ENCODE data around the gene MORF4L1.
"Not testable (repeated sequence)": the region's sequence is repeated elsewhere in the genome, so short reads cannot be mapped to it uniquely, and the experiment has no call there.

The MORF4L1 gene

DNA sequence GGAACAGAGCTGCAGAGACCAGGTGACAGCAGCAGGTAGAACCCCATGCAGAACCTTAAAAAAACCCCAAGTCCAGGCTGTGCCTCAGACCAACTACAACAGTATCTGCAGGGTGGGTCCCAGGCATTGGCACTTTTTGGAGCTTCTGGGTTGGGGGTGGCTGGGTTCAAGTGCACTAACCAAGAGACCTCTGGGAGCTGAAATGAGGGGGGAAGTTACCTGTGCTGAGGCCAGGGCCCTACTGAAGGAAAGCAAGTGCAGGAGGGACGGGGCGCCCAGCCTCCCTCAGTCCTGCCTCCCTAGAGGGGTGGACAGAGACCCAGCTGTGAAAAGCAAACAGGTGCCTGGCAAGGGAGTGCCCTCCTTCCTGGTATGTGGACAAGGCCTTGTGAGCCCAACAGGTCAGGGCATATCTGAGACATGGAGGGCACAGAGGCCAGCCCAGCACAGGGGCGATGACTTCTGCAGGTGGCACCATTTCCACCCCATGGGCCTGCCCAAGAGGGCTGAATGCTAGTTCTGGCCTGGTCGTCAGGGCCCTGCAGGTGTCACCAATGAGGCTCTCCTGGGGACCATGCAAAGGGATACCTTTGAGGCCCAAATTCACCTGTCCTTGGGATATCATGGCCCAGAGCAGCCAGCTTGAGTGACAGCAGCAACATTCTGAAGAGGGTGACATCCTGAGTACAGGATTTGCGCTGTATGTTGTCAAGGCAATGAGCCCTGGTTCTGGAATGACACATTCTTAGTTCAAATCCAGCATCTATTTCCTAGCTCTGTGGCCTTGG lies 53.5 kb downstream of the MORF4L1 start:
- Histone ChIP-seq H3K36me3 (ENCODE audit: control insufficient read depth, insufficient read depth, low read length) (peaks cover 28% of the 10 kb centered on the region), H3K27ac (ENCODE audit: low read depth, low read length, severe bottlenecking) (no peak overlapping the region)
- 74 to 84% methylated on average over 2 to 5 of the region's 5 CpGs for WGBS, 2 experiments (ENCODE audit: insufficient coverage in 2 of 2)

DNA sequence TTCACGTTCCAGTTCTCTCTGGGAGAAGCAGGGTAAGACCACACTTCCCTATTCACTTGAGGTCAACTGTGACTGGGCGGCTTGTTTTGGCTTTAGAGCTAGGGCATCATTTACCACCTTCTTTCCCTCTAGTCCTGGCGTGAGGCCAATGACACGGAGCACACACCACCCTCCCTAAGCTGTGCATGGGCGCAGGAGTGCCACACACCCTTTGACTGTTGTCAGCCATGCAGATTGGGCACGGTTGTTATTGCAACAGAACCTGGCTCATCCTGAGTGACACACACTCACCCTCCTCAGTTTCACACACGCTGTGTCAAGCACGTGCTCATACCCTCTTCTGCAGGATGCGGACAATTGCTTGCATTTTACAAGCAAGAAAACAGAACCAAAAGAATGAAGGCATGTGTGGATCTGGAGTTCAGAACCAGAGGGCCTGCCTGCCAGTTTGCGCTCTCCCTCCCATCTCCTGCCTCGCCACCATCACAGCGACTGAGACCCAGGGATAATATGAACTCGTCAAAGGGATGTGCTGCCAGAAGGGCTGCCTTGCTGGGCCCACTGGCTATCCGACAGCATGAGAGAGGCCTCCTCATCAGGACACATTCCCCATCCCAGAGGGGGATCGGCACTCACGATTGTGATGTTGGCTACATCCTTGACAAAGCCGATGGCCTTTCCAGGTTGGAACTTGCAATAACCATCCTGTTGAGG lies 54.5 kb downstream of the MORF4L1 start:
- Histone ChIP-seq H3K27ac (ENCODE audit: low read depth, low read length, severe bottlenecking) (no peak overlapping the region), H3K4me1 (ENCODE audit: control insufficient read depth, insufficient read depth, low read length, poor library complexity, severe bottlenecking) (no peaks in the 10 kb centered on the region), H3K4me3 (ENCODE audit: extremely low read depth, insufficient read depth, low read length, poor library complexity, severe bottlenecking) (no peak overlapping the region), H3K36me3 (ENCODE audit: control insufficient read depth, insufficient read depth, low read length) (peaks cover 17% of the 10 kb centered on the region), H3K9me3 (ENCODE audit: control insufficient read depth, low read length) (no peaks in the 10 kb centered on the region)
- WGBS, 2 experiments (ENCODE audit: insufficient coverage in 2 of 2): 94 to 100% methylated on average over 12 to 16 of the region's 17 CpGs

More for the DNA sequence above, 53.5 kb downstream of the MORF4L1 start:
- Histone ChIP-seq H3K4me1 (ENCODE audit: control insufficient read depth, insufficient read depth, low read length, poor library complexity, severe bottlenecking) (no peaks in the 10 kb centered on the region), H3K9me3 (ENCODE audit: control insufficient read depth, low read length) (no peaks in the 10 kb centered on the region), H3K4me3 (ENCODE audit: extremely low read depth, insufficient read depth, low read length, poor library complexity, severe bottlenecking) (no peak overlapping the region)

DNA sequence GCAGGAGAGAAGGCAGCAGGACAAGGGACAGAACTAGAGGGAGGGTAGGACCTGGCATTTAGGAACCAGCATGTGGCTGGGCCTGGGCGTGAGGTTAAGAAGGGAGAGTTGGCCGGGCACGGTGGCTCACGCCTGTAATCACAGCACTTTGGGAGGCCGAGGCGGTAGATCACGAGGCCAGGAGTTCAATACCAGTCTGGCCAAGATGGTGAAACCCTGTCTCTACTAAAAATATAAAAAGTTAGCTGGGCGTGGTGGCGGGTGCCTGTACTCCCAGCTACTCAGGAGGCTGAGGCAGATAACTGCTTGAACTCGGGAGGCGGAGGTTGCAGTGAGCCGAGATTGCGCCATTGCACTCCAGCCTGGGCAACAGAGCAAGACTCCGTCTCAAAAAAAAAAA lies 55.5 kb downstream of the MORF4L1 start:
- WGBS, 2 experiments (ENCODE audit: insufficient coverage in 2 of 2): 93 to 97% methylated on average over 11 of the region's 14 CpGs
- H3K27ac ChIP-seq (ENCODE audit: low read depth, low read length, severe bottlenecking); H3K4me1 ChIP-seq (ENCODE audit: control insufficient read depth, insufficient read depth, low read length, poor library complexity, severe bottlenecking); H3K4me3 ChIP-seq (ENCODE audit: extremely low read depth, insufficient read depth, low read length, poor library complexity, severe bottlenecking); H3K9me3 ChIP-seq (ENCODE audit: control insufficient read depth, low read length); H3K36me3 ChIP-seq (ENCODE audit: control insufficient read depth, insufficient read depth, low read length): not testable (repeated sequence)

DNA sequence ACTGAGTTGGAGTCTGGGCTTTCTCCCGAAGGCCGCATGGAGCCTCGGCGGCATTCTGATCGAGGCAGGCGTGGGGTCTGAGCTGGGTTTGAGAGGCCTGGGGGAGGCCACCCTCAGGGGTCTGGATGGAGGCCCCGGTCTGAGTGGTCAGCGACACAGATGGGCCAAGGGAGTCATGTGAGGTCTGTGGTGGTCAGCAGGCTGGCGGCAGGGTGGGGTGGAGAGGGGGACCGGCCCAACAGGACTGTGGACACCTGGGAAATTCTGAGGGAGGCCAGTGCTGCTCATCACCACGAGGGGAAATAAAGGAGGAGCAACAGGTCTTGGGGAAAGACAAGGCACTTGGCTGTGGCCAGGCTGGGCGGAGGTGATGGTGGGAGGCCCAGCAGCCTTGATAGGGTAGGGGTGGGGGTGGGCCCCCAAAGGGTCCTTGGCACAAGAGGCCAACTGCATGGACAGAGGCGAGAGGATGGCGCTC lies 56.0 kb downstream of the MORF4L1 start:
- H3K36me3 ChIP-seq (ENCODE audit: control insufficient read depth, insufficient read depth, low read length): peaks cover 7% of the 10 kb centered on the region
- WGBS, 2 experiments (ENCODE audit: insufficient coverage in 2 of 2): 96 to 99% methylated on average over 11 to 14 of the region's 14 CpGs
- H3K4me3 ChIP-seq (ENCODE audit: extremely low read depth, insufficient read depth, low read length, poor library complexity, severe bottlenecking): no peak overlapping the region
- no peaks in the 10 kb centered on the region for H3K9me3 ChIP-seq (ENCODE audit: control insufficient read depth, low read length)
- H3K4me1 ChIP-seq (ENCODE audit: control insufficient read depth, insufficient read depth, low read length, poor library complexity, severe bottlenecking): no peaks in the 10 kb centered on the region
- H3K27ac ChIP-seq (ENCODE audit: low read depth, low read length, severe bottlenecking): no peak overlapping the region

DNA sequence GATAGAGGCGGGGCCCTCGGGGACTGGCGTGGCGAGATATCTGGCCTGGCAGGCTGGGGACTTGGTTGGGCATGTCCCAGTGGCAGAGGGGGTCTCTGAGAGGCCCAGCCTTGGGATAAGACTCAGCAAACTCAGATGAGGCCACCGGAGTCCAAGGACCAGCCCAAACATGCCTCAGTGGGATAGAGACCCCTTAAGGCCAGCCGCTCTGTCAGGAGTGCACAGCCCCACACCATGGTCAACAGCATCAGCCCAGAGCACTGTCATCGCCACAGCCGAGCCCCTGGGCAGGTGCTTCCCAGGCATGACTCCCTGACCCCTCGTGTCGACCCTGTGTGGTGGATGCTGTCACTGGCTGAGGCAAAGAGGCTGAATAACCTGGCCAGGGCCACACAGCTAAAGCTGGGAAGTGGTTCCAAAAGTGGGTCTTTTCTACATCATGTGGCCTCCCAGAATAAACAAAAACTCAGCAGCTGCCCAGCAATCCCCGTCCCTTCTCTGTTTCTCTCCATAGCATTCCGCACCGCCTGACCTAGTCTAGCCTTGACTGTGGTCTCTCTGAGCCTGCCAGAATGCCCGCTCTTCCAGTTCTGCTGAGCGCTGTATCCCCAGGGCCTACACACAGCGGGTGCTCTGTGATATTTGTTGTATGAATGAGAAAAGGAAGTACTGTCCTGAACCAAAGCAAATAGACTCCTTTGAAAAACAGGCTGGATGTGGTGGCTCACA lies 57.0 kb downstream of the MORF4L1 start:
- no peak overlapping the region for H3K27ac ChIP-seq (ENCODE audit: low read depth, low read length, severe bottlenecking)
- 97 to 99% methylated on average over 13 to 16 of the region's 16 CpGs for WGBS, 2 experiments (ENCODE audit: insufficient coverage in 2 of 2)
- no peaks in the 10 kb centered on the region for H3K9me3 ChIP-seq (ENCODE audit: control insufficient read depth, low read length)
- H3K36me3 ChIP-seq (ENCODE audit: control insufficient read depth, insufficient read depth, low read length): peaks cover 7% of the 10 kb centered on the region
- H3K4me1 ChIP-seq (ENCODE audit: control insufficient read depth, insufficient read depth, low read length, poor library complexity, severe bottlenecking): no peaks in the 10 kb centered on the region
- no peak overlapping the region for H3K4me3 ChIP-seq (ENCODE audit: extremely low read depth, insufficient read depth, low read length, poor library complexity, severe bottlenecking)

DNA sequence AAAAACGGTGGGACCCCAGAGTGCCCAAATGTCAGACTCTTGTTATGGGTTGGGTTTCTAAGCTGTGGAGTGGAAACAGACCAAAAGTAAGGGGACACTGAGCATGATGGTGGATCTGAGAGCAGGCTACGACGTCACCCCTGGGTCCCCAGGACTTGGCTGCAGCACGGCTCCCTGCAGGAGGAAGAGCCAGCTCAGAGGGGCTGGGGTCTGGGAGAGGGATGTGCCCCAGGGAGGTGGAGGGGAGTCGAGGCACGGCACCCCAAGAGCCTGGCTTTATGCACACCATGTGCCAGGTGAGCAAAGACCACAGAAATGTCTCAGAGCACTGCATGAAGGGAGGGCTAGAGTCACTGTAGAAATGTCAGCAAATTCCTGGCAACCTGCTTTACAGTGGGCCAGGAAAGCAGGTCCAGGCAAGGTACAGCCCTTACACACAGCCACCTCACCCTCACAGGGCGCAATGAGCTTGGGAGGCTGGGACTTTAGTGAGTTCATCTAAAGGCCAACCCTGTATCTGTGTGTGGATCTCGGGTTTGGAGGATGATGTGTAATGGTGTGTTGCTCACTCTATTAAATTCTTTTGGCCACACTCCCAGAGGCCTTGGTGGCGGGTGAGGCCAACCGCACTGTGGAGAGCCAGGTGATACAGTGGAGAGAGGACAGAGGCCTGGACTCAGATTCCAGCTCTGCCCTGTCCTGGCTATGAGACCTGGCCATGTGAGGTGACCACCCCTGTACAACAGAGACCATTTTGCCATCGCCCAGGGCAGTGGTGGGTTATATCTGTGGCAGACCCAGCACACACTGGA lies 58.1 kb downstream of the MORF4L1 start:
- 95 to 96% methylated on average over 6 to 8 of the region's 11 CpGs for WGBS, 2 experiments (ENCODE audit: insufficient coverage in 2 of 2)
- no peak overlapping the region for H3K27ac ChIP-seq (ENCODE audit: low read depth, low read length, severe bottlenecking)
- no peaks in the 10 kb centered on the region for H3K36me3 ChIP-seq (ENCODE audit: control insufficient read depth, insufficient read depth, low read length)
- no peaks in the 10 kb centered on the region for H3K4me1 ChIP-seq (ENCODE audit: control insufficient read depth, insufficient read depth, low read length, poor library complexity, severe bottlenecking)
- H3K4me3 ChIP-seq (ENCODE audit: extremely low read depth, insufficient read depth, low read length, poor library complexity, severe bottlenecking): no peak overlapping the region
- no peaks in the 10 kb centered on the region for H3K9me3 ChIP-seq (ENCODE audit: control insufficient read depth, low read length)

DNA sequence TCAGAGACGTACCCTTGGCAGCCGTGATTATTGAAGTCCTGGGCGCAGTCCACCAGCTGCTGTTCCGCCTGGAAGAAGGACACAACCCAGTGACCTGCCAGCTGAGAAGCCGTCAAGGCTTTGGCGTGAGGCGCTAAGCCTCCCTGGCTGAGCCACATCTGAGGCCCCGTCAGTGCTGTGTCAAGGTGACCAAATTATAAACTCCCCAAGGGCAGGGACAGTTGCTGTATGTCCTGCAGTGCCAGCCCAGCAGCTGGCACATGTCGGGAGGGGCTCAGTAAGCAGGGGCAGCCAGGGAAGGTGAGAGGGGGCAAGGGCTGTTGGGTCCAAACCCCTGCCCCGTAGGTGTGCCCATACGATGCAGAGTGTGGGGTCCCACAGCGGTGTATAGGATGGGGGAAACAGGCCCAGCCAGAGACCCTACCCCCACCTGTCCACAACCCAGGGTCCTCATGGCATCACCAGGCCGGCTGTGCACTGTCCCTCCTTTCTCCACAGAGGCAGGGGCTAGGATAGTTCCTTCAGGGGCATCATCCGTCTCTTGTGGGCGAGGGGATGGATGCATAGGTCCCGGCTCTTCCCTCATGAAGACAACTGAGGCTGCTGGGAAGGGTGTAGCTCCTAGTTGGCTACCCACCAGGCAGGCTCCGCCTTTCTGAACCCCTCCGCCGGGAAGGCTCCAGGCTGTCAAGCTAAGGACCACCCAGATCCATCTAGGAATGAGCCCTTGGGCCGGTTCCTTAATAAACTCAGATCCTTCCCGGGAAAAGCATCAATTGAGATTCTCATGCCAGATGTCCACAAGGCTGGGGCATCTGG lies 59.0 kb downstream of the MORF4L1 start:
- H3K9me3 ChIP-seq (ENCODE audit: control insufficient read depth, low read length): no peaks in the 10 kb centered on the region
- H3K4me3 ChIP-seq (ENCODE audit: extremely low read depth, insufficient read depth, low read length, poor library complexity, severe bottlenecking): no peak overlapping the region
- no peak overlapping the region for H3K27ac ChIP-seq (ENCODE audit: low read depth, low read length, severe bottlenecking)
- H3K4me1 ChIP-seq (ENCODE audit: control insufficient read depth, insufficient read depth, low read length, poor library complexity, severe bottlenecking): no peaks in the 10 kb centered on the region
- H3K36me3 ChIP-seq (ENCODE audit: control insufficient read depth, insufficient read depth, low read length): no peaks in the 10 kb centered on the region
- WGBS, 2 experiments (ENCODE audit: insufficient coverage in 2 of 2): 94 to 98% methylated on average over 18 of the region's 21 CpGs

DNA sequence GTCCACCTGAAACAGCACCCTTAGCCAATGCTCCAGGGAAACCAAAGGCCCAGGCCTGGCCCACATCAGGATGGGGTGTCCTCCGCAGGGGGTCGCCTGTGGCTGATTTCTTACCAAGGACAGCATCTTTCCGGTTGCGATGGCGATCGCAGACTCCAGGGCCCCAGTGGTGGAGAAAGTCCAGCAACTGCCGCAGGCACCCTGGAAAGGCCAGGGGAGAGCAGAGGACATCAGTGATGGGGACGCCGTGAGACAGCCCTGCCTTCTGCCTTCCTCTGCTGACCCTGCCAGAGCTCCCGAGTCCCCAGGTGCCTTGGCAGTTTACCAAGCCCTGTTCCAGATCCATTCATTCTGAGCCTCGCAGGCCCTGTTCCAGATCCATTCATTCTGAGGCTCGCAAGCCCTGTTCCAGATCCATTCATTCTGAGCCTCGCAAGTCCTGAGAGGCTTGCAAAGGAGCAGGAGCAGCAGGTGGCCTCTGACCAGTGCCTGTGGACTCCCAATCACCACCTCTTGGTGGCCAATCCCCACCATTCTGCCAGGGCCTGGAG lies 59.6 kb downstream of the MORF4L1 start:
- Histone ChIP-seq H3K4me1 (ENCODE audit: control insufficient read depth, insufficient read depth, low read length, poor library complexity, severe bottlenecking) (no peaks in the 10 kb centered on the region), H3K27ac (ENCODE audit: low read depth, low read length, severe bottlenecking) (no peak overlapping the region), H3K9me3 (ENCODE audit: control insufficient read depth, low read length) (no peaks in the 10 kb centered on the region), H3K4me3 (ENCODE audit: extremely low read depth, insufficient read depth, low read length, poor library complexity, severe bottlenecking) (no peak overlapping the region), H3K36me3 (ENCODE audit: control insufficient read depth, insufficient read depth, low read length) (no peaks in the 10 kb centered on the region)
- WGBS, 2 experiments (ENCODE audit: insufficient coverage in 2 of 2): 94% methylated on average over 13 of the region's 13 CpGs

DNA sequence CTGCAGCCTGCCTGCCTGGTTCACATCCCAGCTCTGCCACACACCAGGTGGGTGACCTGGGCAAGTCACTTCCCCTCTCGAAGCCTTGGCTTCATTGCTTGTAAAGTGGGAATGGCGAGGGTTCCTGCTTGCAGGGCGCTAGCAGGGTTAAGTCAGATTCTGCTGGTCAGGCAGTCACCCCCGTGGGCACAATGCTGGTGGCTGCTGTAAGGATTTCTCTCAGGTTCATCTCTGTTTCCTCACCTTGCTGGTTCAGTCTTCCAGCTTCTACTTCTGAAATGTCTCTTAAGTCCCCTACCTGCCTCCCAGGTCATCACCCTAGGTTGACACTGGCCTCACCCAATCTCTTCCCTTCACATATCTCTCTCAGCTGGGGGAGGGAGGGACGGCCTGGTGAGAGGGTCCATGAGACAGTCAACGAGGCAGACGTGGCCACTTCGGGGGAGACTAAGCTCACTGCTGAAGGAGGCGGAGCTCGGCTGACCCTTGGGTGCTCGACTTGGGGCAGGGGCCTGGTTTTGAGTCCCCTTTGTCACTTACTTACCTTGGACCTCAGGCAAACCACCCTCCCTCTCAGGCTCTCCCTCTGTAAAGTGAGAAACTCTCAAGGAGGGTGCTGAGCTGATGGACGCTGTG lies 60.6 kb downstream of the MORF4L1 start:
- no peaks in the 10 kb centered on the region for H3K36me3 ChIP-seq (ENCODE audit: control insufficient read depth, insufficient read depth, low read length)
- H3K4me1 ChIP-seq (ENCODE audit: control insufficient read depth, insufficient read depth, low read length, poor library complexity, severe bottlenecking): no peaks in the 10 kb centered on the region
- WGBS, 2 experiments (ENCODE audit: insufficient coverage in 2 of 2): 93 to 98% methylated on average over 5 to 9 of the region's 12 CpGs
- H3K4me3 ChIP-seq (ENCODE audit: extremely low read depth, insufficient read depth, low read length, poor library complexity, severe bottlenecking): no peak overlapping the region
- H3K9me3 ChIP-seq (ENCODE audit: control insufficient read depth, low read length): no peaks in the 10 kb centered on the region
- no peak overlapping the region for H3K27ac ChIP-seq (ENCODE audit: low read depth, low read length, severe bottlenecking)

All from mesodermal cell (in vitro differentiated cells).